HepG2 (cell line): ENCODE measurements around the gene PLEKHH3. TPM values are rescaled to one million over a fixed set of nuclear protein-coding genes. Genes with fewer than 3 reads are reported as not detected.
"Not testable (repeated sequence)": the region's sequence is repeated elsewhere in the genome, so short reads cannot be mapped to it uniquely, and the experiment has no call there.

Experiments
- ATAC-seq: fragments of 200-7000 bp; cut with Tn5 transposase; 3 replicates; pipeline ENCODE4 v1.9.1; 2020; ENCODE audit warnings: mild to moderate bottlenecking, moderate library complexity
- BruUV-seq: library from RNA; stranded (reverse); fragments of 400-500 nt; replicated peaks from 2 replicates; lab custom pipeline; 2021; lab: Mats Ljungman, UMichigan
- CTCF ChIA-PET: fragments of 300-600 bp; formaldehyde crosslinking; extraction: SDS; loops from one replicate; lab custom pipeline; 2021; ENCODE audit warnings: low total read pairs, inconsistent platforms, low intra/inter-chr PET ratio; lab: Yijun Ruan, JAX
- POLR2A ChIA-PET: fragments of 350-600 bp; sonication (Branson Sonifier 250); formaldehyde crosslinking; loops from one replicate; lab custom pipeline; 2020; ENCODE audit warnings: antibody characterized with exemption, inconsistent platforms; lab: Yijun Ruan, JAX
- DNase-seq: peaks from one replicate; pipeline ENCODE4 v3.0.0-alpha.2; 2015; ENCODE audit warnings: low spot score
- FAIRE-seq: peaks from 3 replicates; lab custom pipeline; 2011; peaks lifted over from hg19 to GRCh38; lab: Jason Lieb, UNC
- H2AFZ ChIP-seq: one replicate; pipeline ENCODE4 v1.6.1; 2011; ENCODE audit warnings: low read length, inconsistent platforms
- H3K27ac ChIP-seq: fragments of 300-600 bp; 3 replicates; pipeline ENCODE4 v1.8.0; 2011; ENCODE audit warnings: mixed run types, mild to moderate bottlenecking, mixed read lengths, low read length, inconsistent platforms; ENCODE audit not compliant: insufficient read depth; ENCODE audit errors: extremely low read length
- H3K27me3 ChIP-seq, 2 experiments: fragments of 200-600 bp in 1 of 2; 2 replicates in 1 of 2; 3 replicates in 1 of 2; pipeline versions ENCODE4 v1.6.0 to v1.8.0; 2011; ENCODE audit warnings: low read length in 2 of 2, mild to moderate bottlenecking in 2 of 2, moderate library complexity in 2 of 2, inconsistent platforms in 1 of 2; ENCODE audit not compliant: insufficient read depth in 2 of 2, control insufficient read depth in 1 of 2
- H3K36me3 ChIP-seq, 2 experiments: fragments of 200-600 bp in 1 of 2; replicated peaks in 1 of 2; 2 replicates in 1 of 2; 3 replicates in 1 of 2; pipeline versions ENCODE4 v1.5.1 to v1.8.0; 2011; ENCODE audit warnings: low read length in 2 of 2, inconsistent platforms in 1 of 2; ENCODE audit not compliant: insufficient read depth in 2 of 2, control insufficient read depth in 1 of 2
- H3K4me1 ChIP-seq: 2 replicates; pipeline ENCODE4 v1.5.1; 2012; ENCODE audit warnings: low read length, inconsistent platforms; ENCODE audit not compliant: insufficient read depth
- H3K4me2 ChIP-seq: 2 replicates; pipeline ENCODE4 v1.6.0; 2011; ENCODE audit warnings: low read depth, low read length, inconsistent platforms
- H3K4me3 ChIP-seq, 3 experiments: fragments of 200-600 bp in 1 of 3; sonication (generic), shearing (Covaris generic) in 1 of 3; replicated peaks in 1 of 3; 2 replicates each; pipeline ENCODE4 v1.5.1; 2011 to 2016; ENCODE audit warnings: low read length in 3 of 3, inconsistent platforms in 2 of 3, low read depth in 2 of 3, mild to moderate bottlenecking in 2 of 3, control low read depth in 1 of 3, mixed read lengths in 1 of 3; ENCODE audit not compliant: insufficient read depth in 1 of 3
- H3K79me2 ChIP-seq: one replicate; pipeline ENCODE4 v1.6.1; 2011; ENCODE audit warnings: low read length, inconsistent platforms; ENCODE audit not compliant: insufficient read depth
- H3K9ac ChIP-seq: 2 replicates; pipeline ENCODE4 v1.6.0; 2011; ENCODE audit warnings: mild to moderate bottlenecking, low read depth, low read length, inconsistent platforms; ENCODE audit not compliant: insufficient read depth
- H3K9me3 ChIP-seq: 2 replicates; pipeline ENCODE4 v1.5.1; 2012; ENCODE audit warnings: mild to moderate bottlenecking, low read length
- H4K20me1 ChIP-seq: 2 replicates; pipeline ENCODE4 v1.6.0; 2011; ENCODE audit warnings: inconsistent platforms, mild to moderate bottlenecking, low read length, moderate library complexity; ENCODE audit not compliant: insufficient read depth
- AGO1 ChIP-seq: fragments of 200-400 bp; formaldehyde crosslinking; IDR thresholded peaks from 2 replicates; pipeline ENCODE4 v1.6.1; 2017; ENCODE audit warnings: mild to moderate bottlenecking, low read depth, low read length, moderate library complexity; ENCODE audit not compliant: poor library complexity, severe bottlenecking
- CHD2 ChIP-seq: IDR thresholded peaks from 2 replicates; pipeline ENCODE4 v1.6.1; 2011; ENCODE audit warnings: low read depth, low read length, improper control_type of control experiment
- HNRNPUL1 ChIP-seq: fragments of 200-400 bp; formaldehyde crosslinking; IDR thresholded peaks from 2 replicates; pipeline ENCODE4 v1.6.1; 2017; ENCODE audit warnings: low read depth, mild to moderate bottlenecking, low read length, moderate library complexity
- MAFG ChIP-seq: sonication (generic); formaldehyde crosslinking; IDR thresholded peaks from 2 replicates; pipeline ENCODE4 v1.5.1; 2020; ENCODE audit warnings: mild to moderate bottlenecking, missing genetic modification reagents
- NR3C1 ChIP-seq: sonication (generic); formaldehyde crosslinking; IDR thresholded peaks from 2 replicates; pipeline ENCODE4 v1.4.0; 2020; ENCODE audit warnings: missing genetic modification reagents
- SRF ChIP-seq: IDR thresholded peaks from 2 replicates; pipeline ENCODE4 v1.6.1; 2011; ENCODE audit warnings: mild to moderate bottlenecking, low read depth, low read length, moderate library complexity
- ZC3H13 ChIP-seq: sonication (generic); formaldehyde crosslinking; IDR thresholded peaks from 2 replicates; pipeline ENCODE4 v1.8.1; 2023; ENCODE audit warnings: mild to moderate bottlenecking, missing genetic modification reagents, moderate library complexity
- ZNF121 ChIP-seq: sonication (generic); formaldehyde crosslinking; IDR thresholded peaks from 2 replicates; pipeline ENCODE4 v1.5.0; 2020; ENCODE audit warnings: mild to moderate bottlenecking, missing genetic modification reagents
- ZNF770 ChIP-seq: sonication (generic); formaldehyde crosslinking; IDR thresholded peaks from 2 replicates; pipeline ENCODE4 v1.5.0; 2020; ENCODE audit warnings: mild to moderate bottlenecking, missing genetic modification reagents
- WGBS: methylation state at CpG from one replicate; pipeline ENCODE4 v1.1.6; 2017; ENCODE audit warnings: low lambda C conversion rate; 5-methylcytosine and 5-hydroxymethylcytosine counted together
- in situ Hi-C: cut with HindIII; loops from 2 replicates; pipeline ENCODE4 v1.10.0; 2017; ENCODE audit warnings: low pct_unique_long_range_greater_than_20kb; ENCODE audit not compliant: extremely low pct_ligation_motif_present
- intact Hi-C: fragments of 100-400 bp; cut with micrococcal nuclease; formaldehyde crosslinking; loops from one replicate; pipeline ENCODE4 v1.10.0; 2022; ENCODE audit not compliant: unreplicated experiment
- polyA plus RNA-seq, 8 experiments: library from polyadenylated mRNA; depleted of rRNA in 3 of 8; stranded (reverse) in 7 of 8; unstranded in 1 of 8; fragments of >200 nt; fragmentation: Illumina TruSeq in 4 of 8; extraction: Trizol in 4 of 8; gene quantifications; 2 replicates each; pipeline versions ENCODE4 v1.2.1 to v1.2.3, GENCODE V29; 2011 to 2016; ENCODE audit warnings: low read depth in 4 of 8, missing spikeins in 1 of 8, mixed read lengths in 1 of 8; ENCODE audit not compliant: insufficient read depth in 1 of 8
- total RNA-seq, 5 experiments: library from RNA; depleted of rRNA; stranded (reverse); fragments of >200 nt; fragmentation: Illumina TruSeq; extraction: Trizol; gene quantifications; 2 replicates each; pipeline ENCODE4 v1.2.3, GENCODE V29; 2016; ENCODE audit warnings: low read depth in 1 of 5
- TF ChIP-seq, protein P1 (sequence below): sonication (generic); formaldehyde crosslinking; IDR thresholded peaks from 2 replicates; pipeline ENCODE4 v1.8.1; 2023; ENCODE audit warnings: mild to moderate bottlenecking, moderate library complexity, missing genetic modification reagents

PLEKHH3 gene
- total and polyA plus RNA-seq, 2 of the 13 experiments (the other 11 are each of a cell fraction or from before 2014, with no cell fraction given): 6.0 to 19.9 TPM

GRCh38 chr17:42621987-42622386 is 54.8 kb downstream of the PLEKHH3 start:
- CTCF ChIA-PET, BruUV-seq, intact Hi-C loops, H3K4me2 ChIP-seq, H2AFZ ChIP-seq, H3K79me2 ChIP-seq, DNase-seq, H3K9ac ChIP-seq, H3K27ac ChIP-seq, H4K20me1 ChIP-seq, H3K4me3 ChIP-seq, ATAC-seq, in situ Hi-C loops, H3K27me3 ChIP-seq, H3K36me3 ChIP-seq, H3K9me3 ChIP-seq, FAIRE-seq: not testable (repeated sequence)
- POLR2A ChIA-PET: interaction anchor here (1.3 kb wide), 1 partner anchor 13 kb away, joined by 4 read pairs; the partner anchor contains the start of genes RETREG3 and TUBG1
- peaks cover 36% of the 10 kb centered on the region for H3K4me1 ChIP-seq
- WGBS: 53% methylated on average over 3 of the region's 3 CpGs
- TF ChIP-seq ZNF770 (CRISPR knock-in tag): peak; percentile 81
- peak; percentile 81 for TF ChIP-seq ZNF121 (CRISPR knock-in tag)

DNA sequence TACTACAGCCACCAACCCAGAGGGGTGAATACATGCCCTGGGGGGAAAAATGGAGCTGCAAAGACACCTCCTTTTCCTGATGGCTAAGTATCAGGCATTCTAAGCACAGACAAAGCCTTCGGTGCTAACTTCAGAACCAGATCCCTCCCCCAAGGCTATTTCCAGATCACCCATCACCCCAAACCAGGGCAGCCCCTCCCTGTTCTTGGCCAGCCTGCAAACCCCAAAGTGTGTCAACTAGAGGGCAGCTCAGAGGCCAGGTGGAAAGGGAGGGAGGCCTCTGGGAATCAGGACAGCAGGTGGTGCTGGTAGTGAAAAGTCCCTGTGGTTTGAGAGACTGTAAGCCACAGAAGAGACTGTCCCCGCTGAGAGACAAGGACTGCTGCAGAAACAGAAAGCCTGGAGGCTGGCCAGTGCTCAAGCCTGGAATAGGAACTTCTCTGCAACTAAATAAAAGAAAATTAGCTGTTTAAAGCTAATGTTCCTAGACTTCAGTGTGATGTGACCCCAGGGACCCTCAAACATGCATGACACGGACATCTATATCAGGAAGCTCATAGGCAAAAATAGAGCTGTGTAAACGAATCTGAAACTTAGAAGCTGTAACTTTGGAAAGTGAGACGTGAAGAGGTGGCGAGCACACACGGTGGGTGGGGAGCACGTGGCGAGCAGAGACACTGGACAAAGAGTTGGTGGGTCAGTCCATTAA is 58.2 kb downstream of the PLEKHH3 start:
- intact Hi-C loops (loop anchor here (1.0 to 5.0 kb wide), 3 partner anchors 39 to 64 kb away; partner anchors contain the start of genes CNTNAP1, PLEKHH3 and TUBG2), in situ Hi-C loops (no loop called here)
- Histone ChIP-seq H3K27ac (peak overlapping the region; percentile 24), H3K36me3 (peaks cover 13 to 18% of the 10 kb centered on the region in 2 experiments; a peak in 4 of 5 replicates), H2AFZ (peak overlapping the region; percentile 19), H3K9ac (0 out of 2 replicates have a peak overlapping the region, but pooled peaks have one; percentile 10), H4K20me1 (no peaks in the 10 kb centered on the region), H3K4me1 (peaks cover 35% of the 10 kb centered on the region), H3K4me3 (peak overlapping the region in 2 of 3 experiments; percentile 23 to 37; a peak in 3 of 6 replicates), H3K9me3 (no peaks in the 10 kb centered on the region), H3K79me2 (no peaks in the 10 kb centered on the region), H3K4me2 (peak overlapping the region; percentile 70), H3K27me3 (no peaks in the 10 kb centered on the region)
- WGBS: 16% methylated on average over 9 of the region's 9 CpGs
- ChIA-PET CTCF (interaction anchor here (1.5 to 1.9 kb wide), 2 partner anchors 9 to 62 kb away, joined by 6 read pairs; partner anchors contain the start of genes CCR10, RETREG3 and TUBG1), POLR2A (interaction anchor here (0.6 to 4.6 kb wide), 11 partner anchors 9 to 329 kb away, joined by 3 to 50 read pairs (median 7); partner anchors contain the start of genes PLEKHH3, PSMC3IP, RETREG3 and TUBG1)
- peak; percentile 94 for ATAC-seq
- peak; percentile 95 for FAIRE-seq
- no TSS peak for BruUV-seq
- peak; percentile 82 for DNase-seq
- TF ChIP-seq, protein P1, sequence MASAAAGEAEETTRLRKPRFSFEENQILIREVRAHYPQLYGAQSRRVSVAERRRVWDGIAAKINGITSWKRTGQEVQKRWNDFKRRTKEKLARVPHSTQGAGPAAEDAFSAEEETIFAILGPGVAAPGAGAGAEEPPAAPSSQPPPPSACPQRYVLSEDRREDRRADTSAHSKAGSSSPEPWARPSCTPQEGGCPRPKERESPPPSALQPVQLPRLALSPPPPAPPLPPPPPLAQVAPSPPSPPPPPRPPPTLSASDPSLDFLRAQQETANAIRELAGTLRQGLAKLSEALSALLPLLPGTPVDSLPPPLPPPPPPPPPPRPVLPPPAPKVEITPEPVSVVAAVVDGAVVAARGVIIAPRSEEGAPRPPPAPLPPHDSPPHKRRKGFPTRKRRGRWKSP (CRISPR knock-in tag): no peak; the same call in 1 of the 2 replicates
- TF ChIP-seq CHD2 (no peak), NR3C1 (CRISPR knock-in tag) (no peak), MAFG (no peak), HNRNPUL1 (no peak), SRF (no peak), ZC3H13 (no peak), AGO1 (no peak)
